HepG2 (cell line): ENCODE data around the gene IGF2BP3.

ENCODE experiments used
- ARID2 ChIP-seq: sonication (generic); formaldehyde crosslinking; IDR thresholded peaks from 2 replicates; pipeline ENCODE4 v1.8.1; 2022; ENCODE audit warnings: mild to moderate bottlenecking, missing genetic modification reagents, borderline replicate concordance
- MED8 ChIP-seq: sonication (generic); formaldehyde crosslinking; IDR thresholded peaks from 2 replicates; pipeline ENCODE4 v1.8.1; 2023; ENCODE audit warnings: mild to moderate bottlenecking, missing genetic modification reagents; ENCODE audit not compliant: insufficient replicate concordance
- TBP ChIP-seq: sonication (generic); formaldehyde crosslinking; IDR thresholded peaks from 2 replicates; pipeline ENCODE4 v1.5.0; 2020; ENCODE audit warnings: missing genetic modification reagents
- TGIF2 ChIP-seq: IDR thresholded peaks from 2 replicates; pipeline ENCODE4 v1.6.1; 2016; ENCODE audit warnings: control low read depth, missing compliant biosample characterization
- TP53 ChIP-seq: sonication (generic); formaldehyde crosslinking; conservative IDR thresholded peaks from 2 replicates; pipeline ENCODE4 v1.4.0; 2020; ENCODE audit warnings: missing genetic modification reagents
- ZKSCAN8 ChIP-seq: IDR thresholded peaks from 2 replicates; pipeline ENCODE4 v1.6.1; 2016; ENCODE audit warnings: borderline replicate concordance, missing genetic modification reagents, missing compliant biosample characterization
- ZNF530 ChIP-seq: sonication (generic); formaldehyde crosslinking; IDR thresholded peaks from 2 replicates; pipeline ENCODE4 v1.5.0; 2020; ENCODE audit warnings: low read depth, mild to moderate bottlenecking, missing genetic modification reagents
- ZNF737 ChIP-seq: sonication (generic); formaldehyde crosslinking; IDR thresholded peaks from 2 replicates; pipeline ENCODE4 v1.5.0; 2020; ENCODE audit warnings: missing genetic modification reagents, mild to moderate bottlenecking, borderline replicate concordance
- TF ChIP-seq, protein P1 (sequence below): sonication (generic); formaldehyde crosslinking; IDR thresholded peaks from 2 replicates; pipeline ENCODE4 v1.5.0; 2020; ENCODE audit warnings: mild to moderate bottlenecking, missing genetic modification reagents, moderate library complexity
- TF ChIP-seq, protein P2 (sequence below): IDR thresholded peaks from 2 replicates; pipeline ENCODE4 v1.6.1; 2016
- TF ChIP-seq, protein P3 (sequence below): sonication (generic); formaldehyde crosslinking; IDR thresholded peaks from 2 replicates; pipeline ENCODE4 v1.5.0; 2020; ENCODE audit warnings: mild to moderate bottlenecking, missing genetic modification reagents
- TF ChIP-seq, protein P4 (sequence below): sonication (generic); formaldehyde crosslinking; IDR thresholded peaks from 2 replicates; pipeline ENCODE4 v1.4.0; 2020; ENCODE audit warnings: mild to moderate bottlenecking, low read depth, missing genetic modification reagents
- TF ChIP-seq, protein P5 (sequence below): sonication (generic); formaldehyde crosslinking; IDR thresholded peaks from 2 replicates; pipeline ENCODE4 v1.9.0; 2021; ENCODE audit warnings: missing genetic modification reagents, borderline replicate concordance

DNA sequence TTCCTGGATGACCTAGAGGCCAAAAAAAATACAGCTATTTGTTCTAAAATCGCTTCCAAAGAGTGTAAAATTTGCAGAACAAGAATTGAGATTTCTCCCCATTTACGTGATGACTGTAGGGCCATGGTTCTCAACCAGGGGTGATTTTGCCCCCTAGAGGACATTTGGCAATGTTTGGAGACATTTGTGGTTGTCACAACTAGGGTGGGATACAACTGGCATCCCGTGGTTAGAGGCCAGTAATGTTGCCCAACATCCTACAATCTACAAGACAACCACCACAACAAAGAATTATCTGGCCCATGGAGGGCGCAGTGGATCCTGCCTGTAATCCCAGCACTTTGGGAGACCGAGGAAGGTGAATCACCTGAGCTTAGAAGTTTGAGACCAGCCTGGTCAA lies 193.9 kb downstream of the IGF2BP3 start:
- TF ChIP-seq ZNF737: no peak
- TF ChIP-seq, protein P1, sequence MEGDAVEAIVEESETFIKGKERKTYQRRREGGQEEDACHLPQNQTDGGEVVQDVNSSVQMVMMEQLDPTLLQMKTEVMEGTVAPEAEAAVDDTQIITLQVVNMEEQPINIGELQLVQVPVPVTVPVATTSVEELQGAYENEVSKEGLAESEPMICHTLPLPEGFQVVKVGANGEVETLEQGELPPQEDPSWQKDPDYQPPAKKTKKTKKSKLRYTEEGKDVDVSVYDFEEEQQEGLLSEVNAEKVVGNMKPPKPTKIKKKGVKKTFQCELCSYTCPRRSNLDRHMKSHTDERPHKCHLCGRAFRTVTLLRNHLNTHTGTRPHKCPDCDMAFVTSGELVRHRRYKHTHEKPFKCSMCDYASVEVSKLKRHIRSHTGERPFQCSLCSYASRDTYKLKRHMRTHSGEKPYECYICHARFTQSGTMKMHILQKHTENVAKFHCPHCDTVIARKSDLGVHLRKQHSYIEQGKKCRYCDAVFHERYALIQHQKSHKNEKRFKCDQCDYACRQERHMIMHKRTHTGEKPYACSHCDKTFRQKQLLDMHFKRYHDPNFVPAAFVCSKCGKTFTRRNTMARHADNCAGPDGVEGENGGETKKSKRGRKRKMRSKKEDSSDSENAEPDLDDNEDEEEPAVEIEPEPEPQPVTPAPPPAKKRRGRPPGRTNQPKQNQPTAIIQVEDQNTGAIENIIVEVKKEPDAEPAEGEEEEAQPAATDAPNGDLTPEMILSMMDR: peak; percentile 40
- TF ChIP-seq, protein P2, sequence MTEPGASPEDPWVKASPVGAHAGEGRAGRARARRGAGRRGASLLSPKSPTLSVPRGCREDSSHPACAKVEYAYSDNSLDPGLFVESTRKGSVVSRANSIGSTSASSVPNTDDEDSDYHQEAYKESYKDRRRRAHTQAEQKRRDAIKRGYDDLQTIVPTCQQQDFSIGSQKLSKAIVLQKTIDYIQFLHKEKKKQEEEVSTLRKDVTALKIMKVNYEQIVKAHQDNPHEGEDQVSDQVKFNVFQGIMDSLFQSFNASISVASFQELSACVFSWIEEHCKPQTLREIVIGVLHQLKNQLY (CRISPR knock-in tag): no peak
- no peak for TF ChIP-seq ARID2
- no peak for TF ChIP-seq TBP (CRISPR knock-in tag)
- TF ChIP-seq, protein P3, sequence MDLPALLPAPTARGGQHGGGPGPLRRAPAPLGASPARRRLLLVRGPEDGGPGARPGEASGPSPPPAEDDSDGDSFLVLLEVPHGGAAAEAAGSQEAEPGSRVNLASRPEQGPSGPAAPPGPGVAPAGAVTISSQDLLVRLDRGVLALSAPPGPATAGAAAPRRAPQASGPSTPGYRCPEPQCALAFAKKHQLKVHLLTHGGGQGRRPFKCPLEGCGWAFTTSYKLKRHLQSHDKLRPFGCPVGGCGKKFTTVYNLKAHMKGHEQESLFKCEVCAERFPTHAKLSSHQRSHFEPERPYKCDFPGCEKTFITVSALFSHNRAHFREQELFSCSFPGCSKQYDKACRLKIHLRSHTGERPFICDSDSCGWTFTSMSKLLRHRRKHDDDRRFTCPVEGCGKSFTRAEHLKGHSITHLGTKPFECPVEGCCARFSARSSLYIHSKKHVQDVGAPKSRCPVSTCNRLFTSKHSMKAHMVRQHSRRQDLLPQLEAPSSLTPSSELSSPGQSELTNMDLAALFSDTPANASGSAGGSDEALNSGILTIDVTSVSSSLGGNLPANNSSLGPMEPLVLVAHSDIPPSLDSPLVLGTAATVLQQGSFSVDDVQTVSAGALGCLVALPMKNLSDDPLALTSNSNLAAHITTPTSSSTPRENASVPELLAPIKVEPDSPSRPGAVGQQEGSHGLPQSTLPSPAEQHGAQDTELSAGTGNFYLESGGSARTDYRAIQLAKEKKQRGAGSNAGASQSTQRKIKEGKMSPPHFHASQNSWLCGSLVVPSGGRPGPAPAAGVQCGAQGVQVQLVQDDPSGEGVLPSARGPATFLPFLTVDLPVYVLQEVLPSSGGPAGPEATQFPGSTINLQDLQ (CRISPR knock-in tag): no peak
- TF ChIP-seq, protein P4, sequence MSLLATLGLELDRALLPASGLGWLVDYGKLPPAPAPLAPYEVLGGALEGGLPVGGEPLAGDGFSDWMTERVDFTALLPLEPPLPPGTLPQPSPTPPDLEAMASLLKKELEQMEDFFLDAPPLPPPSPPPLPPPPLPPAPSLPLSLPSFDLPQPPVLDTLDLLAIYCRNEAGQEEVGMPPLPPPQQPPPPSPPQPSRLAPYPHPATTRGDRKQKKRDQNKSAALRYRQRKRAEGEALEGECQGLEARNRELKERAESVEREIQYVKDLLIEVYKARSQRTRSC (CRISPR knock-in tag): no peak
- TF ChIP-seq, protein P5, sequence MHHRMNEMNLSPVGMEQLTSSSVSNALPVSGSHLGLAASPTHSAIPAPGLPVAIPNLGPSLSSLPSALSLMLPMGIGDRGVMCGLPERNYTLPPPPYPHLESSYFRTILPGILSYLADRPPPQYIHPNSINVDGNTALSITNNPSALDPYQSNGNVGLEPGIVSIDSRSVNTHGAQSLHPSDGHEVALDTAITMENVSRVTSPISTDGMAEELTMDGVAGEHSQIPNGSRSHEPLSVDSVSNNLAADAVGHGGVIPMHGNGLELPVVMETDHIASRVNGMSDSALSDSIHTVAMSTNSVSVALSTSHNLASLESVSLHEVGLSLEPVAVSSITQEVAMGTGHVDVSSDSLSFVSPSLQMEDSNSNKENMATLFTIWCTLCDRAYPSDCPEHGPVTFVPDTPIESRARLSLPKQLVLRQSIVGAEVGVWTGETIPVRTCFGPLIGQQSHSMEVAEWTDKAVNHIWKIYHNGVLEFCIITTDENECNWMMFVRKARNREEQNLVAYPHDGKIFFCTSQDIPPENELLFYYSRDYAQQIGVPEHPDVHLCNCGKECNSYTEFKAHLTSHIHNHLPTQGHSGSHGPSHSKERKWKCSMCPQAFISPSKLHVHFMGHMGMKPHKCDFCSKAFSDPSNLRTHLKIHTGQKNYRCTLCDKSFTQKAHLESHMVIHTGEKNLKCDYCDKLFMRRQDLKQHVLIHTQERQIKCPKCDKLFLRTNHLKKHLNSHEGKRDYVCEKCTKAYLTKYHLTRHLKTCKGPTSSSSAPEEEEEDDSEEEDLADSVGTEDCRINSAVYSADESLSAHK (CRISPR knock-in tag): no peak
- no peak for TF ChIP-seq TP53
- TF ChIP-seq MED8: no peak
- TF ChIP-seq ZNF530 (CRISPR knock-in tag): no peak
- TF ChIP-seq TGIF2 (CRISPR knock-in tag): no peak
- TF ChIP-seq ZKSCAN8 (CRISPR knock-in tag): no peak
